Measurements from ENCODE around the gene CTDNEP1.

GRCh38 chr17:7261379-7262191 is 10.1 kb upstream of the CTDNEP1 start:
- TF ChIP-seq CTCF (IDR thresholded peaks at IDR 0.05; ENCODE audit: extremely low read depth in 1 of 2, insufficient read depth in 1 of 2, low read depth in 1 of 2, low read length in 2 of 2) (no peak), POLR2A (IDR thresholded peaks at IDR 0.05; ENCODE audit: low read depth, low read length) (no peak), POLR2AphosphoS5 (IDR thresholded peaks at IDR 0.05; ENCODE audit: insufficient read depth, low read depth, low read length) (no peak)

All from endothelial cell of umbilical vein (primary cell).